GM18505 (cell line): ENCODE measurements around the gene DMTF1.

ENCODE experiments used
- ATAC-seq: cut with Tn5 transposase; IDR thresholded peaks from one replicate; pipeline ENCODE4 v1.9.1; 2021; ENCODE audit not compliant: unreplicated experiment
- POLR2A ChIP-seq: IDR thresholded peaks from 4 replicates; pipeline ENCODE4 v1.6.1; 2011; ENCODE audit warnings: borderline replicate concordance; ENCODE audit not compliant: insufficient read depth, insufficient read length; ENCODE audit errors: extremely low read depth

DMTF1 gene

GRCh38 chr7:87154569-87154968, 2.3 kb downstream of the DMTF1 start:
- no peak for TF ChIP-seq POLR2A
- ATAC-seq = no peak

GRCh38 chr7:87155788-87156187, 3.5 kb downstream of the DMTF1 start:
- no peak for TF ChIP-seq POLR2A
- ATAC-seq = no peak

GRCh38 chr7:87156709-87157108, 4.5 kb downstream of the DMTF1 start:
- no peak for TF ChIP-seq POLR2A
- no peak for ATAC-seq

- no peak for ATAC-seq
- TF ChIP-seq POLR2A = no peak
Observed at GRCh38 chr7:87159538-87159937, 7.3 kb downstream of the DMTF1 start.

- ATAC-seq = no peak
- no peak for TF ChIP-seq POLR2A
Observed at GRCh38 chr7:87164433-87164832, 12.2 kb downstream of the DMTF1 start.

GRCh38 chr7:87170828-87171227, 18.6 kb downstream of the DMTF1 start:
- no peak for TF ChIP-seq POLR2A
- ATAC-seq = no peak

- no peak for TF ChIP-seq POLR2A
- ATAC-seq = no peak
Observed at GRCh38 chr7:87171282-87171934, 19.2 kb downstream of the DMTF1 start.

GRCh38 chr7:87173471-87173870, 21.2 kb downstream of the DMTF1 start:
- ATAC-seq = no peak

GRCh38 chr7:87178320-87178719, 26.1 kb downstream of the DMTF1 start:
- ATAC-seq = no peak
- TF ChIP-seq POLR2A = no peak

More at GRCh38 chr7:87173471-87173870, 21.2 kb downstream of the DMTF1 start:
- no peak for TF ChIP-seq POLR2A

- ATAC-seq = no peak
- no peak for TF ChIP-seq POLR2A
Observed at GRCh38 chr7:87179180-87179579, 26.9 kb downstream of the DMTF1 start.

GRCh38 chr7:87187120-87187519, 34.9 kb downstream of the DMTF1 start:
- no peak for TF ChIP-seq POLR2A
- no peak for ATAC-seq

GRCh38 chr7:87188930-87189329, 36.7 kb downstream of the DMTF1 start:
- TF ChIP-seq POLR2A = no peak
- no peak for ATAC-seq

GRCh38 chr7:87190783-87191182, 38.5 kb downstream of the DMTF1 start:
- no peak for TF ChIP-seq POLR2A
- ATAC-seq = no peak

GRCh38 chr7:87192784-87193487, 40.7 kb downstream of the DMTF1 start:
- TF ChIP-seq POLR2A = no peak
- ATAC-seq = no peak
